CD14-positive monocyte (primary cell): ENCODE data around the gene TARBP1. TPM values are rescaled to one million over a fixed set of nuclear protein-coding genes. Genes with fewer than 3 reads are reported as not detected.

ENCODE experiments used
- DNase-seq, 3 donors: peaks; one replicate each; pipeline ENCODE4 v3.0.0-alpha.2; 2011 to 2022
- H2AFZ ChIP-seq: 2 replicates; pipeline ENCODE4 v1.6.0; 2012; ENCODE audit warnings: mild to moderate bottlenecking, low read depth, low read length, inconsistent platforms; ENCODE audit not compliant: insufficient read depth, poor library complexity, severe bottlenecking
- H3K27ac ChIP-seq, 2 donors: 1 replicate in 1 of 2; 2 replicates in 1 of 2; pipeline ENCODE4 v1.5.1; 2012 to 2013; ENCODE audit warnings: low read length in 2 of 2, control low read depth in 1 of 2, inconsistent platforms in 1 of 2, low read depth in 1 of 2, mild to moderate bottlenecking in 1 of 2
- H3K27me3 ChIP-seq, 2 donors: one replicate each; pipeline versions ENCODE4 v1.6.0 to v1.6.1; 2011 to 2013; ENCODE audit warnings: low read length in 2 of 2; ENCODE audit not compliant: control insufficient read depth in 2 of 2, insufficient read depth in 2 of 2
- H3K36me3 ChIP-seq, 2 donors: replicated peaks in 1 of 2; 1 replicate in 1 of 2; 2 replicates in 1 of 2; pipeline versions ENCODE4 v1.5.1 to v1.6.1; 2012 to 2013; ENCODE audit warnings: low read length in 2 of 2, control low read depth in 1 of 2, inconsistent platforms in 1 of 2, mild to moderate bottlenecking in 1 of 2; ENCODE audit not compliant: insufficient read depth in 2 of 2, control insufficient read depth in 1 of 2
- H3K4me1 ChIP-seq, 2 donors: 1 replicate in 1 of 2; 2 replicates in 1 of 2; pipeline versions ENCODE4 v1.5.1 to v1.6.1; 2012 to 2013; ENCODE audit warnings: low read length in 2 of 2, control low read depth in 1 of 2, inconsistent platforms in 1 of 2, mild to moderate bottlenecking in 1 of 2, moderate library complexity in 1 of 2; ENCODE audit not compliant: insufficient read depth in 2 of 2, control insufficient read depth in 1 of 2
- H3K4me2 ChIP-seq: replicated peaks from 2 replicates; pipeline ENCODE3; 2012; ENCODE audit warnings: low read length, moderate library complexity, mild to moderate bottlenecking; ENCODE audit not compliant: poor library complexity, severe bottlenecking; ENCODE audit errors: extremely low read depth
- H3K4me3 ChIP-seq, 3 experiments: fragments of 200-600 bp in 1 of 3; sonication (generic) in 1 of 3; replicated peaks in 1 of 3; 1 replicate in 2 of 3; 2 replicates in 1 of 3; pipeline ENCODE4 v1.5.1; 2011 to 2013; ENCODE audit warnings: low read length in 3 of 3, mild to moderate bottlenecking in 3 of 3, control low read depth in 2 of 3, low read depth in 2 of 3, inconsistent platforms in 1 of 3, moderate library complexity in 1 of 3
- H3K79me2 ChIP-seq: 2 replicates; pipeline ENCODE4 v1.6.0; 2012; ENCODE audit warnings: mild to moderate bottlenecking, control low read depth, inconsistent platforms, low read length, moderate library complexity; ENCODE audit not compliant: insufficient read depth
- H3K9ac ChIP-seq: 2 replicates; pipeline ENCODE4 v1.6.0; 2017; ENCODE audit warnings: low read length, mild to moderate bottlenecking; ENCODE audit not compliant: insufficient read depth, poor library complexity, severe bottlenecking
- H3K9me3 ChIP-seq, 2 donors: replicated peaks in 1 of 2; 1 replicate in 1 of 2; 2 replicates in 1 of 2; pipeline versions ENCODE4 v1.5.1 to v1.6.1; 2012 to 2013; ENCODE audit warnings: low read length in 2 of 2, control low read depth in 1 of 2; ENCODE audit not compliant: control insufficient read depth in 1 of 2, insufficient read depth in 1 of 2
- H4K20me1 ChIP-seq: 2 replicates; pipeline ENCODE4 v1.6.0; 2012; ENCODE audit warnings: mild to moderate bottlenecking, low read length, control low read depth, moderate library complexity; ENCODE audit not compliant: insufficient read depth
- H3K27ac Mint-ChIP-seq, 7 donors: one replicate each; pipeline ENCODE4 v1.8.0; 2020; ENCODE audit warnings: mild to moderate bottlenecking in 7 of 7, mixed read lengths in 7 of 7, moderate library complexity in 6 of 7, inconsistent platforms in 2 of 7
- H3K27me3 Mint-ChIP-seq, 3 donors: one replicate each; pipeline ENCODE4 v1.8.0; 2021 to 2022; ENCODE audit warnings: low read depth in 3 of 3, mild to moderate bottlenecking in 3 of 3, mixed read lengths in 3 of 3, moderate library complexity in 3 of 3, inconsistent platforms in 1 of 3
- H3K36me3 Mint-ChIP-seq, 2 donors: one replicate each; pipeline ENCODE4 v1.8.0; 2020; ENCODE audit warnings: mixed read lengths in 2 of 2, inconsistent platforms in 1 of 2, mild to moderate bottlenecking in 1 of 2
- H3K4me1 Mint-ChIP-seq: one replicate; pipeline ENCODE4 v1.8.0; 2020; ENCODE audit warnings: mild to moderate bottlenecking, mixed read lengths
- H3K4me3 Mint-ChIP-seq, 2 donors: one replicate each; pipeline ENCODE4 v1.8.0; 2020; ENCODE audit warnings: mild to moderate bottlenecking in 2 of 2, mixed read lengths in 2 of 2, moderate library complexity in 1 of 2
- H3K9me3 Mint-ChIP-seq, 7 donors: one replicate each; pipeline ENCODE4 v1.8.0; 2020 to 2022; ENCODE audit warnings: mixed read lengths in 7 of 7, mild to moderate bottlenecking in 6 of 7, moderate library complexity in 6 of 7, inconsistent platforms in 2 of 7
- WGBS: methylation state at CpG from one replicate; pipeline ENCODE4 v1.1.5; 2013; ENCODE audit warnings: missing lambda C conversion rate; ENCODE audit not compliant: insufficient coverage; 5-methylcytosine and 5-hydroxymethylcytosine counted together
- intact Hi-C, 2 donors: fragments of 100-400 bp; cut with micrococcal nuclease; formaldehyde crosslinking; loops; one replicate each; pipeline versions ENCODE4 v1.15.0 to v1.15.1; 2023
- polyA plus RNA-seq, 3 donors: library from polyadenylated mRNA; depleted of rRNA in 1 of 3; unstranded in 2 of 3; stranded (reverse) in 1 of 3; fragments of 300-500 nt in 2 of 3; fragments of >200 nt in 1 of 3; fragmentation: Illumina TruSeq in 2 of 3; gene quantifications; 1 replicate in 2 of 3; 2 replicates in 1 of 3; pipeline ENCODE4 v1.2.3, GENCODE V29; 2012 to 2021
- TF ChIP-seq, protein P1 (sequence below): fragments of 200-600 bp; IDR thresholded peaks from one replicate; pipeline ENCODE4 v1.8.0; 2022; ENCODE audit warnings: antibody characterized with exemption, mild to moderate bottlenecking

TARBP1 gene
- polyA plus RNA-seq, 3 donors: 1.4 to 30.9 (median 3.2) TPM

DNA sequence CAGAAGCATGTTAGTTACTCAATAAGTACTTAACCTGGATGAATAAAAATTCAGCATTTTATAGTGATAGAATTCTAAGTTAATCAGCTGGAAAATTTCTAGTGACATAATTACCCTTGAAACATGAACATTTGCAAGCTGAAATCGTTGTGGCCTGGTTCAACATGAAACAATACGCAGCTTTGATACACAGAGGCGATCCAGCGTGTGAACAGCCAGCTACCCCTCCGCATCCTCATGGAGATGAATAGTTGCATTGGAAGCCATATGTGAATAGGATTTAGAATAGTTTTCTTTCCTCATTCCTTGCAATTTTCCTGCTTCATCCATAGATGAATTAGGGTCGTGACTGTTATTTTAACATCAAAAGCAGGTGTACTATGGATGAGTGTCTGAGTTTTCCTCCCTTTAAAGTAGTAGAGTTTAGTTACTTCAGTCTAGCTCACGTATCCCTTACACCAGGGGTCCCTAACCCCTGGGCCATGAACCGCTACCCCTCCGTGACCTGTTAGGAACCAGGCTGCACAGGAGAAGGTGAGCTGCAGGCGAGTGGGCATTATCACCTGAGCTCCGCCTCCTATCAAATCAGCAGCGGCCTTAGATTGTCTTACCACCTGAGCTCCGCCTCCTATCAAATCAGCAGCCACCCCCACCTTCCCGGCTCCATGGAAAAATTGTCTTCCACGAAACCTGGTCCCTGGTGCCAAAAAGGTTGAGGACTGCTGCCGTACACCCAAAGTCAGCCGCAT lies 6.2 kb upstream of the TARBP1 start:
- Mint-ChIP-seq H3K36me3 (no peaks in the 10 kb centered on the region), H3K27ac (no peak overlapping the region), H3K9me3 (no peaks in the 10 kb centered on the region), H3K4me1 (peaks cover 23% of the 10 kb centered on the region), H3K4me3 (no peak overlapping the region), H3K27me3 (peaks cover 0 to 10% (median 9%) of the 10 kb centered on the region in 3 donors)
- Histone ChIP-seq H3K27me3 (no peaks in the 10 kb centered on the region), H3K9ac (no peak overlapping the region), H3K4me2 (no peak overlapping the region), H3K9me3 (no peaks in the 10 kb centered on the region), H2AFZ (no peak overlapping the region), H3K27ac (no peak overlapping the region), H3K36me3 (no peaks in the 10 kb centered on the region), H3K79me2 (no peaks in the 10 kb centered on the region), H3K4me1 (peaks cover 25% of the 10 kb centered on the region in 2 donors), H3K4me3 (no peak overlapping the region), H4K20me1 (no peaks in the 10 kb centered on the region)
- no peak for DNase-seq
- intact Hi-C loops: loop anchor here in 1 of 2 donors (10.0 kb wide), 1 partner anchor 930 kb away; no protein-coding TSS in a partner anchor
- WGBS: 97% methylated on average over 11 of the region's 17 CpGs
- TF ChIP-seq, protein P1, sequence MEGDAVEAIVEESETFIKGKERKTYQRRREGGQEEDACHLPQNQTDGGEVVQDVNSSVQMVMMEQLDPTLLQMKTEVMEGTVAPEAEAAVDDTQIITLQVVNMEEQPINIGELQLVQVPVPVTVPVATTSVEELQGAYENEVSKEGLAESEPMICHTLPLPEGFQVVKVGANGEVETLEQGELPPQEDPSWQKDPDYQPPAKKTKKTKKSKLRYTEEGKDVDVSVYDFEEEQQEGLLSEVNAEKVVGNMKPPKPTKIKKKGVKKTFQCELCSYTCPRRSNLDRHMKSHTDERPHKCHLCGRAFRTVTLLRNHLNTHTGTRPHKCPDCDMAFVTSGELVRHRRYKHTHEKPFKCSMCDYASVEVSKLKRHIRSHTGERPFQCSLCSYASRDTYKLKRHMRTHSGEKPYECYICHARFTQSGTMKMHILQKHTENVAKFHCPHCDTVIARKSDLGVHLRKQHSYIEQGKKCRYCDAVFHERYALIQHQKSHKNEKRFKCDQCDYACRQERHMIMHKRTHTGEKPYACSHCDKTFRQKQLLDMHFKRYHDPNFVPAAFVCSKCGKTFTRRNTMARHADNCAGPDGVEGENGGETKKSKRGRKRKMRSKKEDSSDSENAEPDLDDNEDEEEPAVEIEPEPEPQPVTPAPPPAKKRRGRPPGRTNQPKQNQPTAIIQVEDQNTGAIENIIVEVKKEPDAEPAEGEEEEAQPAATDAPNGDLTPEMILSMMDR: no peak

DNA sequence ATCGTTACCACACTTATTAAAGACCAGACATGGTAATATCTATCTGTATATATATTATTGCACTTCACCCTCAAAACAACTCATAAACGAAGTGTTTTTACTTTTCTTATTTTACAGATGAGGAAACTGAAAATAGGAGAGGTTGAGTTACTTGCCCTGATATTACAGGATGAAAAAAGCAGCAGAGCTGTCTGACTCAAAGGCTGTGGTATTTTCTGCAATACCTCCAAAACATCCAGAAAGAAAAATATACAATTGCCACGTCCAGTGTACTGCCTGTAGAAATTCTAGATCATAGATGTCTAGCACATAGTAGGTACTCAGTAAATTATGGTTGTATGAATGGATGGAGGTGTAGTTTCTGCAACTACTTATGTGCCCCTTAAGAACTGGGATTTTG lies 5.2 kb upstream of the TARBP1 start:
- Mint-ChIP-seq H3K4me1 (peaks cover 25% of the 10 kb centered on the region), H3K27ac (no peak overlapping the region), H3K27me3 (peaks cover 0 to 10% (median 10%) of the 10 kb centered on the region in 3 donors), H3K4me3 (no peak overlapping the region), H3K9me3 (no peaks in the 10 kb centered on the region), H3K36me3 (no peaks in the 10 kb centered on the region)
- DNase-seq: no peak
- Histone ChIP-seq H3K36me3 (no peaks in the 10 kb centered on the region), H3K4me2 (no peak overlapping the region), H3K79me2 (no peaks in the 10 kb centered on the region), H4K20me1 (no peaks in the 10 kb centered on the region), H3K9ac (no peak overlapping the region), H3K9me3 (no peaks in the 10 kb centered on the region), H3K27ac (no peak overlapping the region), H2AFZ (no peak overlapping the region), H3K4me1 (peaks cover 24 to 25% of the 10 kb centered on the region in 2 donors), H3K4me3 (no peak overlapping the region), H3K27me3 (no peaks in the 10 kb centered on the region)
- WGBS: no CpG with 5 or more reads among the region's 3 CpGs
- TF ChIP-seq, protein P1: no peak
- intact Hi-C loops: loop anchor here in 1 of 2 donors (10.0 kb wide), 1 partner anchor 931 kb away; no protein-coding TSS in a partner anchor
